B cell (primary cell): Measurements from ENCODE around the gene GCH1. TPM values are rescaled to one million over a fixed set of nuclear protein-coding genes. Genes with fewer than 3 reads are reported as not detected.

Source experiments
- ATAC-seq: fragments of 200-7000 bp; cut with Tn5 transposase; one replicate; pipeline ENCODE4 v1.10.0; 2021; ENCODE audit warnings: low read depth, mild to moderate bottlenecking, moderate number of reproducible peaks, moderate library complexity
- CTCF ChIA-PET: fragments of 350-600 bp; sonication (Branson Sonifier 250); formaldehyde crosslinking; loops from one replicate; lab custom pipeline; 2021; ENCODE audit warnings: antibody characterized with exemption, inconsistent platforms; lab: Charles Lee
- POLR2A ChIA-PET: fragments of 350-600 bp; sonication (Branson Sonifier 250); formaldehyde crosslinking; loops from one replicate; lab custom pipeline; 2021; ENCODE audit warnings: antibody characterized with exemption; lab: Charles Lee
- DNase-seq: peaks from one replicate; pipeline ENCODE4 v3.0.0; 2013
- H2AFZ ChIP-seq: 2 replicates; pipeline ENCODE4 v1.6.1; 2012; ENCODE audit warnings: mild to moderate bottlenecking, low read depth, low read length; ENCODE audit not compliant: insufficient read depth, poor library complexity, severe bottlenecking
- H3K27ac ChIP-seq, 2 donors: 1 replicate in 1 of 2; 2 replicates in 1 of 2; pipeline ENCODE4 v1.5.1; 2012 to 2013; ENCODE audit warnings: low read length in 2 of 2, mild to moderate bottlenecking in 2 of 2, moderate library complexity in 1 of 2
- H3K27me3 ChIP-seq, 4 experiments: fragments of 200-600 bp in 1 of 4; sonication (generic) in 1 of 4; replicated peaks in 1 of 4; 1 replicate in 2 of 4; 2 replicates in 2 of 4; pipeline versions ENCODE4 v1.6.1 to v1.7.0; 2013 to 2016; ENCODE audit warnings: low read length in 3 of 4, mild to moderate bottlenecking in 2 of 4, mixed read lengths in 1 of 4, moderate library complexity in 1 of 4; ENCODE audit not compliant: insufficient read depth in 4 of 4, control insufficient read depth in 3 of 4; ENCODE audit errors: control extremely low read depth in 1 of 4
- H3K36me3 ChIP-seq, 2 experiments: replicated peaks in 1 of 2; 1 replicate in 1 of 2; 2 replicates in 1 of 2; pipeline versions ENCODE4 v1.6.1 to v1.7.1; 2013; ENCODE audit warnings: low read length in 1 of 2; ENCODE audit not compliant: insufficient read depth in 2 of 2, control insufficient read depth in 1 of 2; ENCODE audit errors: control extremely low read depth in 1 of 2, extremely low read depth in 1 of 2
- H3K4me1 ChIP-seq, 2 donors: fragments of 200-600 bp in 1 of 2; sonication (generic) in 1 of 2; 1 replicate in 1 of 2; 2 replicates in 1 of 2; pipeline versions ENCODE4 v1.5.1 to v1.6.1; 2013 to 2017; ENCODE audit warnings: low read length in 2 of 2; ENCODE audit not compliant: control insufficient read depth in 2 of 2, insufficient read depth in 2 of 2
- H3K4me2 ChIP-seq: replicated peaks from 2 replicates; pipeline ENCODE3; 2012; ENCODE audit warnings: mild to moderate bottlenecking, low read depth, low read length; ENCODE audit not compliant: poor library complexity, severe bottlenecking
- H3K4me3 ChIP-seq, 5 experiments: fragments of 200-600 bp in 1 of 5; sonication (generic) in 1 of 5; 1 replicate in 3 of 5; 2 replicates in 2 of 5; pipeline versions ENCODE4 v1.5.1 to v1.7.0; 2011 to 2016; ENCODE audit warnings: low read length in 4 of 5, mild to moderate bottlenecking in 4 of 5, low read depth in 2 of 5, control low read depth in 1 of 5, moderate library complexity in 1 of 5; ENCODE audit not compliant: insufficient read depth in 1 of 5; ENCODE audit errors: control extremely low read depth in 1 of 5, extremely low read depth in 1 of 5
- H3K79me2 ChIP-seq: fragments of 200-600 bp; sonication (generic); one replicate; pipeline ENCODE4 v1.6.0; 2016; ENCODE audit warnings: low read length; ENCODE audit not compliant: control insufficient read depth, insufficient read depth
- H3K9ac ChIP-seq: fragments of 200-600 bp; sonication (generic); 2 replicates; pipeline ENCODE4 v1.6.1; 2017; ENCODE audit warnings: mild to moderate bottlenecking, low read length, moderate library complexity
- H3K9me3 ChIP-seq, 3 donors: one replicate each; pipeline versions ENCODE4 v1.6.1 to v1.7.1; 2013; ENCODE audit warnings: low read length in 2 of 3; ENCODE audit not compliant: control insufficient read depth in 2 of 3, insufficient read depth in 1 of 3; ENCODE audit errors: control extremely low read depth in 1 of 3
- H4K20me1 ChIP-seq: 2 replicates; pipeline ENCODE4 v1.6.0; 2012; ENCODE audit warnings: mild to moderate bottlenecking, low read length; ENCODE audit not compliant: insufficient read depth, control insufficient read depth, poor library complexity, severe bottlenecking
- H3K27ac Mint-ChIP-seq: one replicate; pipeline ENCODE4 v1.8.0; 2021; ENCODE audit warnings: mixed read lengths
- H3K27me3 Mint-ChIP-seq: one replicate; pipeline ENCODE4 v1.8.0; 2021; ENCODE audit warnings: mixed read lengths
- H3K4me1 Mint-ChIP-seq: one replicate; pipeline ENCODE4 v1.8.0; 2021; ENCODE audit warnings: mixed read lengths
- H3K4me3 Mint-ChIP-seq: one replicate; pipeline ENCODE4 v1.8.0; 2021; ENCODE audit warnings: mixed read lengths
- H3K9me3 Mint-ChIP-seq: one replicate; pipeline ENCODE4 v1.8.0; 2022; ENCODE audit warnings: mixed read lengths; ENCODE audit not compliant: insufficient read depth
- EZH2 ChIP-seq: IDR thresholded peaks from 2 replicates; pipeline ENCODE4 v1.6.1; 2012; ENCODE audit warnings: borderline replicate concordance, low read depth, mild to moderate bottlenecking, moderate library complexity, low read length; ENCODE audit not compliant: insufficient read depth, poor library complexity, severe bottlenecking
- WGBS: methylation state at CpG from one replicate; pipeline ENCODE4 v1.1.5; 2013; ENCODE audit warnings: missing lambda C conversion rate; ENCODE audit not compliant: insufficient coverage; 5-methylcytosine and 5-hydroxymethylcytosine counted together
- intact Hi-C: fragments of 100-400 bp; cut with micrococcal nuclease; formaldehyde crosslinking; loops from one replicate; pipeline ENCODE4 v1.10.0; 2022
- polyA plus RNA-seq: library from polyadenylated mRNA; depleted of rRNA; stranded (reverse); fragments of >200 nt; gene quantifications from 2 replicates; pipeline ENCODE4 v1.2.3, GENCODE V29; 2012
- total RNA-seq, 2 donors: library from RNA; stranded (reverse); fragments of 120-200 nt in 1 of 2; gene quantifications; 1 replicate in 1 of 2; 2 replicates in 1 of 2; pipeline versions ENCODE4 v1.2.3 to v1.2.4, GENCODE V29; 2013 to 2022
- TF ChIP-seq, protein P1 (sequence below): fragments of 200-600 bp; IDR thresholded peaks from one replicate; pipeline ENCODE4 v1.8.0; 2022; ENCODE audit warnings: antibody characterized with exemption, mild to moderate bottlenecking

Gene GCH1
- total and polyA plus RNA-seq, 2 donors (not counting 1 experiment from before 2014, with no cell fraction given), result 17.0 to 24.6 TPM

DNA sequence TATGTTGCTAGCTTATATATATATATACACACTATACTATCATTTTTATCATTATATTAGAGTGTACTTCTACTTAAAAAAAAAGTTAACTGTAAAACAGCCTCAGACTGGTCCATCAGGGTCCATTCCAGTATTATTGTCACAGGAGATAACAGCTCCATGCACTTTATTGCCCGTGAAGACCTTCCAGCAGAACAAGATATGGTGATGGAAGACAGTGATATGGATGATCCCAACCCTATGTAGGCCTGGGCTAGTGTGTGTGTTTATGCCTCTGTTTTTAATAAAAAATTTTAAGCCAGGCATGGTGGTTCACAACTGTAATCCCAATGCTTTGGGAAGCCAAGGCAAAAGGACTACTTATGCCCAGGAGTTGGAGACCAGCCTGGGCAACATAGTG lies 86.2 kb downstream of the GCH1 start:
- Mint-ChIP-seq H3K9me3 (no peaks in the 10 kb centered on the region), H3K27me3 (no peaks in the 10 kb centered on the region), H3K4me3 (no peak overlapping the region), H3K4me1 (no peaks in the 10 kb centered on the region), H3K27ac (no peak overlapping the region)
- no peaks in the 10 kb centered on the region for H3K79me2 ChIP-seq
- no peaks in the 10 kb centered on the region for H4K20me1 ChIP-seq
- no peak overlapping the region for H3K4me2 ChIP-seq
- intact Hi-C loops, result no loop called here
- CTCF ChIA-PET, result interaction anchor here (1.1 kb wide), 1 partner anchor 11 kb away, joined by 3 read pairs; no protein-coding TSS in a partner anchor
- no peaks in the 10 kb centered on the region for H3K9me3 ChIP-seq
- H3K4me1 ChIP-seq, result no peaks in the 10 kb centered on the region
- H3K36me3 ChIP-seq, result no peaks in the 10 kb centered on the region
- POLR2A ChIA-PET, result no interaction called here
- no peak overlapping the region for H3K9ac ChIP-seq
- ATAC-seq, result no peak
- H3K27me3 ChIP-seq, result peaks cover 0 to 3% (median 0%) of the 10 kb centered on the region in 4 experiments
- TF ChIP-seq, protein P1, sequence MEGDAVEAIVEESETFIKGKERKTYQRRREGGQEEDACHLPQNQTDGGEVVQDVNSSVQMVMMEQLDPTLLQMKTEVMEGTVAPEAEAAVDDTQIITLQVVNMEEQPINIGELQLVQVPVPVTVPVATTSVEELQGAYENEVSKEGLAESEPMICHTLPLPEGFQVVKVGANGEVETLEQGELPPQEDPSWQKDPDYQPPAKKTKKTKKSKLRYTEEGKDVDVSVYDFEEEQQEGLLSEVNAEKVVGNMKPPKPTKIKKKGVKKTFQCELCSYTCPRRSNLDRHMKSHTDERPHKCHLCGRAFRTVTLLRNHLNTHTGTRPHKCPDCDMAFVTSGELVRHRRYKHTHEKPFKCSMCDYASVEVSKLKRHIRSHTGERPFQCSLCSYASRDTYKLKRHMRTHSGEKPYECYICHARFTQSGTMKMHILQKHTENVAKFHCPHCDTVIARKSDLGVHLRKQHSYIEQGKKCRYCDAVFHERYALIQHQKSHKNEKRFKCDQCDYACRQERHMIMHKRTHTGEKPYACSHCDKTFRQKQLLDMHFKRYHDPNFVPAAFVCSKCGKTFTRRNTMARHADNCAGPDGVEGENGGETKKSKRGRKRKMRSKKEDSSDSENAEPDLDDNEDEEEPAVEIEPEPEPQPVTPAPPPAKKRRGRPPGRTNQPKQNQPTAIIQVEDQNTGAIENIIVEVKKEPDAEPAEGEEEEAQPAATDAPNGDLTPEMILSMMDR, result no peak
- no peak for TF ChIP-seq EZH2
- WGBS, result no CpG with 5 or more reads among the region's 1 CpG
- no peak overlapping the region for H3K4me3 ChIP-seq
- H3K27ac ChIP-seq, result no peak overlapping the region
- no peak for DNase-seq
- no peak overlapping the region for H2AFZ ChIP-seq

DNA sequence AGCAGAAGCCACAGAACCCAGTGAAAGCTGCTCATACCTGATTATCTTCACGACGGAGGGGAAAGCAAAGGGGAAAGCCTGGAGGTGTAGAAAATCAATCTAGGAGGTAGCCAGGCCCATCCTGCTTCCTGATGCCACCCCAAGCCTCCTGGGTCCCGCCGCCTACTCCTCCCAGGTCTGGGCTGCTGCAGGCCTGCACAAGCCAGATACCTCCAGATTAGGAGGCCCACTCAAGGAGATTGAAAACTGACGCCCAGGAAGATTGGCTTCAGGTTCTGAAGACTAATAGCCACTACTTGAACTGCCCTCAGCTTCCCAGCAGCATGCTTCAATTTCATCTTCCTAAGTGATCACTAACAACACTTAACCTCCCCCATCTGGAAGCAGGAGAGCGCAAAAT lies 87.1 kb downstream of the GCH1 start:
- no peaks in the 10 kb centered on the region for H3K27me3 Mint-ChIP-seq
- no peak for TF ChIP-seq EZH2
- TF ChIP-seq, protein P1, result no peak
- H3K9me3 Mint-ChIP-seq, result no peaks in the 10 kb centered on the region
- H4K20me1 ChIP-seq, result no peaks in the 10 kb centered on the region
- H3K79me2 ChIP-seq, result no peaks in the 10 kb centered on the region
- H3K36me3 ChIP-seq, result no peaks in the 10 kb centered on the region
- no peak overlapping the region for H3K4me3 ChIP-seq
- H3K4me2 ChIP-seq, result no peak overlapping the region
- no peak for ATAC-seq
- H2AFZ ChIP-seq, result no peak overlapping the region
- intact Hi-C loops, result no loop called here
- ChIA-PET CTCF (interaction anchor here (1.1 kb wide), 1 partner anchor 10 kb away, joined by 3 read pairs; no protein-coding TSS in a partner anchor), POLR2A (no interaction called here)
- 92% methylated on average over 5 of the region's 6 CpGs for WGBS
- peaks cover 0 to 3% (median 0%) of the 10 kb centered on the region in 4 experiments for H3K27me3 ChIP-seq
- H3K9me3 ChIP-seq, result no peaks in the 10 kb centered on the region
- H3K27ac ChIP-seq, result no peak overlapping the region
- no peak for DNase-seq
- H3K4me3 Mint-ChIP-seq, result no peak overlapping the region
- H3K4me1 ChIP-seq, result no peaks in the 10 kb centered on the region
- no peak overlapping the region for H3K9ac ChIP-seq
- no peaks in the 10 kb centered on the region for H3K4me1 Mint-ChIP-seq
- H3K27ac Mint-ChIP-seq, result no peak overlapping the region
